SK-N-SH (cell line): ENCODE data around the gene RPRD2.

Experiments used
- TF ChIP-seq, protein P1 (sequence below): IDR thresholded peaks from 2 replicates; pipeline ENCODE4 v1.4.0; 2012; ENCODE audit warnings: low read depth
- TF ChIP-seq, protein P2 (sequence below): fragments of 200-600 bp; sonication (generic); IDR thresholded peaks from 2 replicates; pipeline ENCODE4 v1.6.1; 2017; ENCODE audit warnings: antibody characterized with exemption, mild to moderate bottlenecking, moderate library complexity

DNA sequence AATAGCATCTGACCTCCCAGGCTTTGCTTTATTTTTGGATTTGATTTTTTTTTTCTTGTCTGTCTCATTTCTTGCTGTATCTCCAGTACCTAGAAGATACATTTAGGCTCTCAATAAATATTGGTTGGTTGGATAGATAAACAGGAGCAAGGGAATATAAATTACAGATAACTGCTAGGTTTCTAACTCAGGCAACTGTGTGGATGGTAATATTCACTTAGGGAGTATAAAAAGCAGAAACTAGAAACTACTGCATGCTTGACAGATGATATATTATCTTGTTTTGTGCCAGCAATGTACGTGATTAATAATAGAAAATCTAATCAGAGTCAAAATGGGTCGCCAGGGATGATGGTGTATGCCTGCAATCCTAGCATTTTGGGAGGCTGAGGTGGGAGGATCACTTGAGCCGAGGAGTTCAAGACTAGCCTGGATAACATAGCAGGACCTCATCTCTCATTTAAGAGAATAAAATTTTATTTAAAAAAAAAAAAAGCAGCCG, 92.2 kb downstream of the RPRD2 start:
- TF ChIP-seq, protein P1, sequence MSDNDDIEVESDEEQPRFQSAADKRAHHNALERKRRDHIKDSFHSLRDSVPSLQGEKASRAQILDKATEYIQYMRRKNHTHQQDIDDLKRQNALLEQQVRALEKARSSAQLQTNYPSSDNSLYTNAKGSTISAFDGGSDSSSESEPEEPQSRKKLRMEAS, result no peak
- TF ChIP-seq, protein P2, sequence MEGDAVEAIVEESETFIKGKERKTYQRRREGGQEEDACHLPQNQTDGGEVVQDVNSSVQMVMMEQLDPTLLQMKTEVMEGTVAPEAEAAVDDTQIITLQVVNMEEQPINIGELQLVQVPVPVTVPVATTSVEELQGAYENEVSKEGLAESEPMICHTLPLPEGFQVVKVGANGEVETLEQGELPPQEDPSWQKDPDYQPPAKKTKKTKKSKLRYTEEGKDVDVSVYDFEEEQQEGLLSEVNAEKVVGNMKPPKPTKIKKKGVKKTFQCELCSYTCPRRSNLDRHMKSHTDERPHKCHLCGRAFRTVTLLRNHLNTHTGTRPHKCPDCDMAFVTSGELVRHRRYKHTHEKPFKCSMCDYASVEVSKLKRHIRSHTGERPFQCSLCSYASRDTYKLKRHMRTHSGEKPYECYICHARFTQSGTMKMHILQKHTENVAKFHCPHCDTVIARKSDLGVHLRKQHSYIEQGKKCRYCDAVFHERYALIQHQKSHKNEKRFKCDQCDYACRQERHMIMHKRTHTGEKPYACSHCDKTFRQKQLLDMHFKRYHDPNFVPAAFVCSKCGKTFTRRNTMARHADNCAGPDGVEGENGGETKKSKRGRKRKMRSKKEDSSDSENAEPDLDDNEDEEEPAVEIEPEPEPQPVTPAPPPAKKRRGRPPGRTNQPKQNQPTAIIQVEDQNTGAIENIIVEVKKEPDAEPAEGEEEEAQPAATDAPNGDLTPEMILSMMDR, result no peak
